LNCaP clone FGC (cell line): ENCODE data around the gene PLRG1.
A peak's percentile ranks its signal among the peaks of the same experiment; 100 is the strongest.

ENCODE experiments used
- DNase-seq: peaks from one replicate; pipeline ENCODE4 v3.0.0-alpha.2; 2011; ENCODE audit warnings: low read depth
- H3K4me3 ChIP-seq: 2 replicates; pipeline ENCODE4 v1.5.1; 2011; ENCODE audit warnings: mild to moderate bottlenecking, low read depth, low read length, control low read depth
- CTCF ChIP-seq: IDR thresholded peaks from 2 replicates; pipeline ENCODE4 v1.5.1; 2012; ENCODE audit warnings: mild to moderate bottlenecking; ENCODE audit not compliant: control insufficient read depth, insufficient read depth; ENCODE audit errors: extremely low read depth

The PLRG1 gene

GRCh38 chr4:154562697-154563254 is 12.6 kb upstream of the PLRG1 start, which contains the start of gene FGB:
Gene FGB, plus strand, starts transcription at chr4:154563011. Its CDS starts 8 bp downstream, at chr4:154563019.
- H3K4me3 ChIP-seq, result no peak within 1 kb of the TSS
- no peak for DNase-seq
- TF ChIP-seq CTCF, result no peak

DNA sequence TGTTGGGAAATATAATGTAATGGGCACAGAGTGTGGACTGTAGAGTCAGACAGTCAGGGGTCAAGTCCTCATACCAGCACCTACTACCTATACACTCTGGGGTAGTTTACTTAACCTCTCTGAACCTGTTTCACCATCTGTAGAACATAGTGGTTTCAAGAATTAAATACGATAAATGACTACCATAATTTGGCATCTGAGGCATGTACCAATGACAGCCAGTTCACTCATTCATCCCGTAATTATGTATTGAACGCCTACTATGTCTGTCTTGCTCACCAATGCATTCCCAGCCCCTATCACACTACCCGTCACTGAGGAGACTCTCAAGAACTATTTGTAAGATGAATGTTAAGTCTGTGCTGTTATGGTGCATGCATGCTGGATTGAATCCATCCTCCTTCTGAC is 10.6 kb upstream of the PLRG1 start:
- no peak for DNase-seq
- no peak for TF ChIP-seq CTCF
- H3K4me3 ChIP-seq, result no peak overlapping the region

DNA sequence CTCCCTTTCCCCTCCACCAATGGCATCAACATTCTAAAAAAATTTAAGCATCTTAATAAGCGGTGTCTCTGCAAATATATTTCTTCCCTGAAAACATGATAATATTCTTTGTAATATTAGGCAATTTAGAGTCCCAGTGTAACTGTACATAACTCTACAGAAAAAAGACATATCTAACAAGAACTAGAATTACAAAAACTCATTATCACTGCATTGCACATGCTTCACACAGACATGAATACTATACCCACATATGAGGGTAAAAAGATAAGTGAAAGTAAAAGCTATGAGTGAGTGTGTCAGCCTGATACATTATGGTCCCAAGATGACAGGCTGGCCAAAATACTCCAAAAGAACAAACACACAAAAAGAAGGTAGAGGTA is 10.2 kb upstream of the PLRG1 start:
- TF ChIP-seq CTCF, result no peak
- H3K4me3 ChIP-seq, result no peak overlapping the region
- DNase-seq, result no peak

- TF ChIP-seq CTCF, result peak; percentile 84
- H3K4me3 ChIP-seq, result no peak overlapping the region
- peak; percentile 28 for DNase-seq
These were observed 9.6 kb upstream of the PLRG1 start for GRCh38 chr4:154559494-154560418.

DNA sequence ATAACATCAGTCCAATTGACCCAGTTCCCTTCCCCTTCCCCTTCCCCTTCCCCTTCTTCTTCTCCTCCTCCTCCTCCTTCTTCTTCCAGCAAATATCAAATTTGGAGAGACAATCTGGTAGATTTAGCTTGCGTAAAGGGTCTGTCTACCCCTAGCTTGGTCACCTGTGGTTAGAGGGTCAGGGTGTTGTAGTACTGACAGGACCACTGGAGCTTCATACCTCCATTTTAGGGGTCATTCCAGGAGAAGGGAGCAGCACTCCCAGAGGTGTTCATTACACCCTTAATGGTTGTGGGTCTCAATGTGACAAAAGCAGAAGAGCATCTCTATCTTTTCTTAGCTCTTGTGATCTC is 8.9 kb upstream of the PLRG1 start:
- no peak for TF ChIP-seq CTCF
- no peak for DNase-seq
- H3K4me3 ChIP-seq, result no peak overlapping the region

DNA sequence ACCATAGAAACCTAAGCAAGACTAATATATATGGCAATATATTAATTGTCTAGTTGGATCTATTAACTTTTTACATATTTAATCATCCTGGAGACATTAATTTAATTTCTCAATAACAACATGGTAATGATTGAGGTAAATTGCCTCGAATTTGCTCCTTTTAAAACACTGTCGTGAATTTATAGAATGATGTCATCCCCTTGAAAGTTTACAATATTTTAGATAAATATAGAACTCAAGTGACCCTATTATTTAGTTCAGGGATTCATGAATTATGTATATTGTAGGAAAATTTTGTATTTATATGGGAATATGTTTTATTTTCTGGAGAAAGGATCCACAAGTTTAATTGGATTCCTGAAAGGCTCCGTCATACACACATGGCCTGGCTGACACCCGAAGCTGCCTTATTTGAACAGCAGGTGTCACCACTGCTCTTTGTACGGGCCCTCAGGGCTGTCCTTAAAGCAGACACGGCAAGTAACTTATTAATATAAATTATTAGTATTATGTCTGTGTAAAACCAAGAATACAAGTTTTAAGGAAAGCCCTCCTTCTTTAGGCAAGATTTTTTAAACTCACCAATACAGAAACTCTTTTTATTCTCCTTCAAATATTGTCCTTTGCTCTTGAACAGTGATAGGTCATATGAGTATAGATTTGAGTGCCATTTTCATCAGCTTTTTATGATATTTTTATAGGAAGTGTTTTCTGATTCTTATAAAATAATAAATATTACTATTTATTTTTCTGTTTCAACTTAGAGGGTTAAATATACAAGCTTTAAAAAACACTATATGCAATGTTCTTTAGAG is 1.9 kb upstream of the PLRG1 start:
- no peak overlapping the region for H3K4me3 ChIP-seq
- TF ChIP-seq CTCF, result peak; percentile 81
- peak; percentile 62 for DNase-seq
